Daoy (cell line): ENCODE results near the gene MRPS12. TPM values are rescaled to one million over a fixed set of nuclear protein-coding genes. Genes with fewer than 3 reads are reported as not detected.
"Not testable (repeated sequence)": the region's sequence is repeated elsewhere in the genome, so short reads cannot be mapped to it uniquely, and the experiment has no call there.

Source experiments
- DNase-seq: peaks from one replicate; pipeline ENCODE4 v3.0.0-alpha.2; 2015; ENCODE audit warnings: low read depth
- total RNA-seq: library from RNA; depleted of rRNA; stranded (reverse); fragments of >200 nt; shearing (Covaris generic); gene quantifications from 2 replicates; pipeline ENCODE4 v1.2.3, GENCODE V29; 2014; rRNA removed

The MRPS12 gene
- total RNA-seq = 60.5 and 102 TPM in 2 replicates

DNA sequence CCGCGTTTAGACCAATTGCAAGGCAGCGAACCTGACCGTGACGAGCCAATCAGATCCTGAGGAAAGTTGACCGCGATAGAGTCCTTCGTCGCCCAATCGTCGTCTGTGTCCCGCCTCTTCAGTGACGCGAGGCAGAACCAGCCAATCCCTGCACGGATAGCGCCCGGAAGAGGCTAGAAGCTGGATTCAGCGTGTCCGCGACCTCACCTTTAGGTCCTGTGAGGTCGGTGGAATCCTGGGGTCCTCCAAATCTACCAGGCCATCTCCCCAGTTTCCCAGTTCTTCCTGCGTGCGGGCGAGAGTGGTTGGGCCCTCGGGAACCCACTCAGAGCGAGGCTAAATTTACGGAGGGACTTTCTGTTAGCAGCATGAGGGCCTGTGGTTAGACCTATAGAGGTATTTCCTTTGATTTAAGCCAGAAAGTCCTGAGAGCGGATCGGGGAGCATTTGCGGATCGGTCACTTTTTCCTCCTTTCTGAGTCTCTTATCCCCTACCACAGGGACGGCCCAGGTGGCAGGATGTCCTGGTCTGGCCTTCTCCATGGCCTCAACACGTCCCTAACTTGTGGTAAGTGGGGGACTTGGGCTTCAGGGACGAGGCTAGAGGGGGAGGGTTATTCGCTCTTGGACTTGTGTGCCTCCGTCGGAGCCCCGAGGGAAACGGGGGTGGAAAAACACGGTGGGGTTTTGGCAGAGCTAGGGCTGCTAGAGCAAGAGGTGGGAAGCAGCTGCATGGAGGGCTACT is at the start of gene MRPS12:
TSS of gene MRPS12 (plus strand) at position 169 of the 745 bp plus-strand sequence. CDS start at position 520, 351 bp downstream.
- peak; percentile 100 for DNase-seq

DNA sequence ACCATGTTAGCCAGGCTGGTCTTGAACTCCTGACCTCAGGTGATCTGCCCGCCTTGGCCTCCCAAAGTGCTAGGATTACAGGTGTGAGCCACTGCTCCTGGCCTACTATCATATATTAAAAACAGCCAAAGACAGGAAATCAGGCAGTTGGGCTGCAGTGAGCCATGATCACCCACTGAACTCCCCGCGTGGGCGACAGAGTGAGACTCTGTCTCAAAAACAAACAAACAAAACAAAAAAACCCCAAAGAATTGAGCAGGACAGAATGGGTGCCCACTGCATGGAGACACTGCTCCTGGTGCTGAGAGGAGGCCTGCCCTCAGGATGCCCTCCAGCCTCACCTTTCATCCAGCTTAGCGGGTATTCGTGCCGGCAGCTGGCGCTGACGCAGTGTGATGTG is 47.5 kb upstream of the MRPS12 start:
- DNase-seq = no peak

DNA sequence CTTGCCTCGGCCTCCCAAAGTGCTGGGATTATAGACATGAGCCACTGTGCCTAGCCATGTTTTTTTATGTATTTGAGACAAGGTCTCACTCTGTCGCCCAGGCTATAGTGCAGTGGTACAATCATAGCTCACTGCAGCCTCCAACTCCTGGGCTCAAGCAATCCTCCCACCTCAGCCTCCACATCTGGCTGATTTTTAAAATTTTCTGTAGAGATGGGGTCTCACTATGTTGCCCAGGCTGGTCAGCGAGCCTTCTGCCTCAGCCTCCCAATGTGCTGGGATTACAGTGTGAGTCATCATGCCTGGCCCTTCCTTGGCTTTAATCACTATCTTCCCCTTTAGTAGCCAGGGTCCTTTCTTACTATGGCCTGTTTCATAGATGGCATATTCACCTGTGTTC is 46.1 kb upstream of the MRPS12 start:
- DNase-seq = not testable (repeated sequence)

DNA sequence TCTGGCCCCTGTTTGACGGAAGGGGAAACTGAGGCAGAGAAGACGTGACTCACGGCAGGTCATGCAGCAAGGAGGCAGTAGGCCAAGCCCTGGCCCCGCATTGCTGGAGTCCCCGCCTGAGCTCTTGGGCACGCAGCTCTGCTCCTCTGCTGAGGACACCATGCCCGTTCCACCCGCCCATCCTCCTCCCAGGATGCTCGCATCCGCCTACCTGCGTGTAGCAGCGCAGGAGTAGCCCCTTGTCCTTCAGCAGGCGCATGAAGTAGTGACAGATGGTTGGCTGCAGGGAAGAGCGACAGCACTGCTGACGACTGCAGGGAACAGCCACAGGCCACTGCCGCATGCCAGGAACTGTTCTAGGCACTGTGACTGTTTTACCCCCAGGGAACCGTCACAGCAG is 41.9 kb upstream of the MRPS12 start:
- DNase-seq = no peak

DNA sequence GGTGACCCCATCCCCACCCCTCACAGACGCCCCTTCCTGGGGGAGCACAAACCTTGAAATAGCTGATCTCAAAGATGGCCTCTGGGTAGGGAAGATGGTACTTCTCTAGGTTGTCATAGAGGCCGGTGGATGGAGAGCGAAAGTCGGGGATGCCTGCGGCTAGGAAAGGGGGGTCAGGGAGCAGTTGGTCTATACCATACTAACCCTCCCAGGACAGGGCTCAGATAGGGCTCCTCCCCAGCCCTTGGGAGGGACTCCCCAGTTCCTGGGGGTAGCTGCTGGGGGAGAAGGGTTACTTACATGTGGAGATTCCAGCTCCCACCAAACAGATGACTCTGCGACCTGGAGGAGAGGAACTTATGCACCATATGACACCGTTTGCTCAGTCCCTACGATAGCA is 40.9 kb upstream of the MRPS12 start:
- no peak for DNase-seq

DNA sequence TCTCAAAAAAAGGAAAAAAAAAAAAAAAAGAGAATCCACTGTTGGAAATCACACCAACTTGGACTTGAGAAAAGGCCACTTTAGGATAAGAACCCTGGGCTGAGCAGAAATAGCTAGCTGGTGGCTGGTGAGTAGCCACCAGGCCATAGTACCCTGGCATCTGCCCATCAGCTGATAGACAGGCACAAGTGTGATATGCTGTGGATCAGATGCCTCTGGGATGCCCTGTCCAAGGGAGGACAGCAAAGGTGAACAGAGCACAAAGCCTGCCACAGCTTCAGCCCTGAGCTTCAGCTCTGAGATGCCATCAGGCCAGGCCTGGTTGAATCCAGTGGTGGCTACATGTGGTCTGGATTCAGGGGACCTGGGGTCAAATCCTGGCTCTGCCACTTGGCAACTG is 40.1 kb upstream of the MRPS12 start:
- DNase-seq = no peak

DNA sequence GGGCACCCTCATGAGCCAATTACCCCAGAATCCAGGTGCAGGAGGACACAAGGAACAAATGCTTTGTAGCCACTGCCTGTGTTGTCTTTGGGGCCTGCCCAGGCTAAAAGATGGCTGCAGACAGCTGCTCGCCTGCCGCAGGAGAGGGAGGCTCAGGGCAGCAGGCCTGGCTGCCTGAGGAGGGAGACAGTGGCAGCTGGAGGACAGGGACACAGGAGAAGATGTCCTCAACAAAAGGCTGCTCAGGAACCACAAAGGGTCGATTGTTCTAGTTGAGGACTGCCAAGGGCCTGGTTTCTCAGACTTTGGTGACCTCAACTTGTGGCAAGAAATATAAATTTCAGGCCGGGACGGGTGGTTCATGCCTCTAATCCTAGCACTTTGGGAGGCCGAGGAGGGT is 39.0 kb upstream of the MRPS12 start:
- no peak for DNase-seq

DNA sequence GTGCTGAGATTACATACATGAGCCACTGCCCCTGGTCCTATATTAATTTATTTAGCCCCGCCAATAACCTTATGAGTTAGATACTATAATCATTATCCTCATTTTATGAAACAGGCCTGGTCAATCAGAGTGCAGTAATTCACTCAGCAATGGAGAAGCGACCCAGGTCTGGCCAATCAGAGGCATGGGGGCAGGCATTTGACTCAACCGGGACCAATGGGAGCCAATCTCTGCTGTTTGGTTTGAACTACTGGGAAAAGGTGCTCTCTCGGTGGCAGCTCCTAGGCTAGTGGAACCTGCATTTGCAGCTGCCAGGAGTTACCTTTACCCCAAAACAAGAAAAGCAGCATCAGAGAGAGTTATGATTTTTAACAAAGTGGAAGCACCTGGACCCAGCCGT is 37.9 kb upstream of the MRPS12 start:
- DNase-seq = no peak

DNA sequence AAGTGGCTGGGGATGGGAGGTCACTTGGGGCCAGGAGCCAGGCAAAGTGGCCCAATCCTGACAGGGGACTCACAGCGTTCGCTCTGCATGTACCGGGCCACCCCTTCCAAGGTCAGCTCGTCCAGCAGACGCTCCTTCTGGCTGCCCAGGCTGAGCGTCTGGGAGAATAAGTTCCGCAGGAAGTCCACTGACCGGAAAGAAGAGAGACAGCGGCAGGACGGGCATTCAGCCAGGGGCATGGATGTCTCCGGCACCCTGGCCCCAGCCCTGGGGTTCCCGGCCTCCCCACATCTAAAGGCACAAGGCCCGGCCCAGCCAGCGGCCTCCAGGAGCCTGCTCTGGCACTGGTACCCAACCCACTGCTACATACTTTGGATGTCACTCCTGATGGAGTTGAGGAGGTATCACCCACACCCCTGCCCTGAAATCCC is 37.4 kb upstream of the MRPS12 start:
- DNase-seq = no peak

DNA sequence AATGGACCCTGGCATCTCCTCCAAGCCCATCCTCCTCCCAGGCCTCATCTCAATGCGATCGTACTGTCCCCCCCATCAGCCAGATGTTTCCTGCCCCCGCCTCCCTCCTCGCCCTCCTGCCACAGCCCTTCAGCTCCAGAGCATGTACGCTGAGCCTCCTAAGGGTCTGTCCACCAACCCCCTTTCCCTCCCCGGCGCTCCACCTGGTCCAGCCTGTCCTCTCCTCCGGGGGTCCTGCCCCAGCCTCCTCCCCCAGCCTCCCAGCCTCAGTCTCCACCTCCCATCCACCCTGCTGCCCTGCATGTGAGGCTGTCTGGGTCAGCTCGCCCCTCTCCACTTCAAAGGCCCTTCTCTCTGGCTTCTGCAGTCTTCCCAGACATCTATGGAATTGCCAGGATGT is 35.8 kb upstream of the MRPS12 start:
- DNase-seq = no peak

DNA sequence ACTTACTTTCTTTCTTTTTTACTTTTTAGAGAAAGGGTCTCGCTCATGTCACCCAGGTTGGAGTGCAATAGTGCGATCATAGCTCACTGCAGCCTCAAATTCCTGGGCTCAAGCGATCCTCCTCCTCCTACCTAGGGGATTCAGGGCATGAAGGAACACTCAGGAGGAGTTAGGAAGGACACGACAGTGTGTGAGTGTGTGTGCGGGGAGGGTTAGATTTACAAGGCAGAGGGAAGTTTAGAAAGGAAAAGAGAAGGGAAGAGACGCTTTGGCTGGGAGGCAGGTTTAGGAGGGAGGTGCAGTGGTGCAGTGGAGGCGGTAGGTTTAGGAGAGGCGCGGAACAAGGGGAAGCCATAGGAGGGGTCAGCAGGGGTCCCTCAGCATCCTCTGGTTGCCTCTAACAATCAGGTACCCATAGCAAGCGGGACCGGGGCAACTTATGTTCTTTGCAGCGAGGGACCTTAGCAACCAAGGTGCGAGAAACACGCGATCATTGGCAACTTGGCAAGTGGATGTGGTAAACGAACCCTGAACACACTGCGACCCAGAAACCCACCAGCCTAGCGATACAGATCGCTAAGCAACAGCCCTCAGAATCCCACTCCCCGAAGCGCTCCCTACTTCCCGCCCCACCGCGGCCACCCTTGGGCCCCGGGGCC is 31.8 kb upstream of the MRPS12 start:
- no peak for DNase-seq

DNA sequence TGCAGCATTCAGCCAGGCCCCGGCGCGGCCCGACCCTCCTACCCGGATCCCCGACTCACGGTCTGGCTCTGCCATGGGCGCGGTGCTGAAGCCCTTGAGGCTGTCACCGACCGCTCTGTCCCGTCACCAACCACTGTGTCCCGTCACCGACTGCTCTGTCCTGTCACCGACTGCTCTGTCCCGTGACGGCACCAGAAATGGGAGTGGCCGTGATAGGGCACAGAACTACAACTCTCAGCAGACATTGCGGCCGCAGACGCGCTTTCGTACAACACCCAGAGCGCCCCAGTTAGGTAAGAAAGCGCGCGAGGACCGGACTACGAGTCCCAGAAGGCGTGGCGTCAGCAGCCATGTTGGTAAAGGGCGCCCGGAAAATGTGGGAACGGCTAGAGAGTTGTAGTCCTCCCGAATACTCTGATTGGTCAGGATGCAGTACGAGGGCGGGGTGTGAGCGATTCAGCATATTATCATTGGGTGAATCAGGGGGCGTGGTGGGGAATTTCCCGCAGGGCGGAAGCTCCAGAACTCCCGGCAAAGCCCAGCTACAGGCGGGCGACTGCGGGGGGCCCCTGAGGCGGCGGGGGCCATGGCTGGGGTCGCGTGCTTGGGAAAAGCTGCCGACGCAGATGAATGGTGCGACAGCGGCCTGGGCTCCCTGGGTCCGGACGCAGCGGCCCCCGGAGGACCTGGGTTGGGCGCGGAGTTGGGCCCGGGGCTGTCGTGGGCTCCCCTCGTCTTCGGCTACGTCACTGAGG is 31.1 kb upstream of the MRPS12 start, which contains the start of the genes NFKBIB and SIRT2:
TSS of gene NFKBIB (plus strand) at position 523 of the 755 bp plus-strand sequence. CDS start at position 587, 64 bp downstream.
TSS of gene SIRT2 (minus strand) at position 172 of the 755 bp plus-strand sequence. CDS start at position 75, 97 bp downstream.
- peak; percentile 100 for DNase-seq

DNA sequence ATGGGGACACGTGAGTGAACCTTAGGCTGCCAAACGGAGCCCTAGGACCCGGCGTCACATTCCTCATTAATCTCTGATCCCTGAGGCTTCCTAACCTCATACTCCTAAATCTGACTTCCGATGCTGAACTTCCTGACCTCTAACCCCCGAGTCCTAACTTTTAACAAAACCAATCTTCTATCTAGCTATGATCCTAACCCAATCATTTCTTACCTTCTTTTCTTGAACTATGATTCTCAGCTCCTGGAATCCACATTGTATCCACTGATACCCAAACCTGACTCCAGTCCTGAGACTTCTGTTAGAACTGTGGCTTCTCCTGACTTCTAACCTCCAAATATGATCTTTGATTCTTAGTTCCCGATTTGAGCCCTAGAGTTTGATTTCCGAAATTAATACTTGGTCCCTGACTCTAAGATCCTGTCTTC is 30.5 kb upstream of the MRPS12 start:
- DNase-seq = no peak

DNA sequence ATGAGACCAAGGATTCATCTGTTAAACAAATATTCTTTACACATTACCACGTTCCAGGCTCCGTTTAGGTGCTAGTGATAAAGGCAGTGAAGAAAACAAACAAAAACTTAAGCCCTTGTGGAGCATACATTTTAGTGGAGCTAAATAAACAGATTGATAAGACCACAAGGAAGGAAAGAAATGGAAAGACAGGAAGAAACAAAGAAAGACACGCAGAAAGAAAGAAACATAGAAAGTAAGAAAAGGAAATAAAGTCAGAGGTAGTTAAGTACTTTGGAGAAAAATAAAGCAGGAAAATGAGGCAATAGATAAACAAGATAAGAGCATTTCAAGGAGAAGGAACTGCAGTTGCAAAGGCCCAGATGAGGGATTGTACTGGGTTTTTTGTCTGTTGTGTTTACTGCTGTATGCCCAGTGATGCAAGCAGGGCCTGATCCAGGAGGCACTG is 30.0 kb upstream of the MRPS12 start:
- no peak for DNase-seq

DNA sequence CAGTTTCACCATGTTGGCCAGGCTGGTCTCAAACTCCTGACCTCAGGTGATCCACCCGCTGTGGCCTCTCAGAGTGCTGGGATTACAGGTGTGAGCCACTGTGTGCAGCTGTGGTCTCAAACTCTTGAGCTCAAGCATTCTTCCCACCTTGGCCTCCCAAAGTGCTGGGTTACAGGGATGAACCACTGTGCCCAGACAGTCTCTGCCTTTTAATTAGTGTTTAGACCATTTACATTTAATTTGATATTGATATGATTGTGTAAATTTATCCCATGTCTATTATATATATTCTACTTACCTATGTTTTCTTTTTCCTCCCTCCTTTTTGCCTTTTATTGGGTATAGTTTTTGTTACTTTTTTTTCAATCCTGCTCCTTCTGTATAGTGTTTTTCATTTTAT is 29.1 kb upstream of the MRPS12 start:
- no peak for DNase-seq

DNA sequence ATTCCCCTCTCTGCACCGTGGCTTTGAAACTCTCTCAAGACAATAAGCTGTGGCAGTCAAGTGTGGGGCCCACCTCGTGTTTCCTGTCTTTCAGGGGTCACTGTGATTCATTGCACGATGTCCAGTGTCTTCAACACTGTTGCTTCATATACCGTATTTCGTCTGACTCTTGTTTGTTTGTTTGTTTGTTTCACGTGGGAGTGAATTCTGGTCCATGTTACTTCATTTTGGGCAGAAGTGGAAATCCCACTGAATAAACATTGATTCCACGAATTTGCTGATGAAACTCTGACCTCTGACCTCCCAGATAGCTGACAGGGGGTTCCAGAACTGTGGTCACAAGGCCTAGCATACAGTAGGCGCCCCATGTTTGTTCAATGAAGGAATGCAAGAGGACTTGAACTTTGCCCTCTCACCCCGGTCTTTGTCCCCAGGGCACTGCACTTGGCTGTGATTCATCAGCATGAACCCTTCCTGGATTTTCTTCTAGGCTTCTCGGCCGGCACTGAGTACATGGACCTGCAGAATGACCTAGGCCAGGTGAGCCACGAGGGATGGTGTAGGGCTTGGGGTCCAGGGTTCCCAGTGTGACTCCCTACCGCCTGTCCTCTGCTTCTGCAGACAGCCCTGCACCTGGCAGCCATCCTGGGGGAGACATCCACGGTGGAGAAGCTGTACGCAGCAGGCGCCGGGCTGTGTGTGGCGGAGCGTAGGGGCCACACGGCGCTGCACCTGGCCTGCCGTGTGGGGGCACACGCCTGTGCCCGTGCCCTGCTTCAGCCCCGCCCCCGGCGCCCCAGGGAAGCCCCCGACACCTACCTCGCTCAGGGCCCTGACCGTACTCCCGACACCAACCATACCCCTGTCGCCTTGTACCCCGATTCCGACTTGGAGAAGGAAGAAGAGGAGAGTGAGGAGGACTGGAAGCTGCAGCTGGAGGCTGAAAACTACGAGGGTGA is 25.9 kb upstream of the MRPS12 start:
- no peak for DNase-seq

DNA sequence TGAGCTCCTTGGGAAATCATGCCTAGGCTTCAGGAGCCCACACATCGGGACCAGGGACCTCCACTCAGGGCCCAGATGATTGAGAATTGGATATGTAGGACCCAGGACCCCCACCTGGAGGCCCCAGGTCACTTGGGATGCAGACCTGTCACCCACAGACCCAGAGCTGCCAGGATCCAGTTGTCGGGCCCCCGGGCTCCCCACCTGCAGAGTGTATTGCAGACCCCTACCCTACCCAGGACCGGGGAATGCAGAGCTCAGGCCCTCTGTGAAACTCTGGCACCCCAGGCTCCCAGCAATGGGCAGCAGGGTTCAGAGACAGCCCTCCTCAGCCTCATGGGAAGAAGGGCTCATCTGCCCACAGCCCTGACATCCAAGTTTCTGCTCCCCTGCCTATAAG is 25.1 kb upstream of the MRPS12 start:
- no peak for DNase-seq

DNA sequence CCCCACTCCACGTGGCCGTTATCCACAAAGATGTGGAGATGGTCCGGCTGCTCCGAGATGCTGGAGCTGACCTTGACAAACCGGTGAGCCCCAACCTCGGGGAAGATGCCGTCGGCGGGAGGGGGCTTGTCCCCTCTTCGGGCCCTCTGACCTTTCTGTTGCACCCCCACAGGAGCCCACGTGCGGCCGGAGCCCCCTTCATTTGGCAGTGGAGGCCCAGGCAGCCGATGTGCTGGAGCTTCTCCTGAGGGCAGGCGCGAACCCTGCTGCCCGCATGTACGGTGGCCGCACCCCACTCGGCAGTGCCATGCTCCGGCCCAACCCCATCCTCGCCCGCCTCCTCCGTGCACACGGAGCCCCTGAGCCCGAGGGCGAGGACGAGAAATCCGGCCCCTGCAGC is 23.5 kb upstream of the MRPS12 start:
- no peak for DNase-seq

DNA sequence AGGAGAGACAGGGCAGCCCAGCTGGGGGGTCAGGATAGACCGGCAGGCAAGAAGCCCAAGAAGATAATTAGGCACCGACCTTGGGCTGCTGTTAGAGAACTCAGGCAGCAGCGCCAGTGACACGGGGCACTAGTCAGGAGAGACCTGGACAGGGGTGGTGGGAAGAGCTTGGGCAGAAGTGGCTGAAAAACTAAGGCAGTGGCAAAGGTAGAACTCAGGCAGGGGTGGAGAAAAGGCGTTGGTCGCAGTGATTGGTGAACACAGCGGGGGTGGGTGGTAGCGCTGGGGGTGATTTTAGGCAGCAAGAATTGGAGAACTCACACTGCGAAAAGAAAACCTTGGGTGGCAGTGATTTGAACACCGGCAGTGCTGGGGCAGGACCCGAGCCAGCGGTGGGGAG is 23.1 kb upstream of the MRPS12 start:
- no peak for DNase-seq

DNA sequence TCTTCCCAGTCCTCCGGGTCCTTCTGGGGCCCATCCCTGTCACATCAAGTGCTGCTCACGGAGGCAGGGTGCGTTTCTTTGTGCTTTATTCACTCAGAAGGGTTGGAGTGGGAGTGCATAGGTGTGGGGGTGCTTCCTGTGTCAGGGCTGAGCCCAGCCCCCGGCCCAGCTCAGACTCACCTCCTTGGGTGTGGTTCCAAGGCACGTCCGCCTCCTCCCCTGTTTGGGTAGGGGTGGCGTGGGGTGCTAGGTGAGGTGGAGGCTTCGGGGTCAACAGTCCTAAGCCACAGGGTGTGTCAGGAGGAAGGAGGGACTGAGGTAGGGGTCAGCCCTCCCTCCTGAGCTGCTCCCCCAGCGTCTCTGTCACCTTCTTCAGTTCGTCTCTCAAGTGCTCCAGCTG is 21.8 kb upstream of the MRPS12 start:
- DNase-seq = no peak

DNA sequence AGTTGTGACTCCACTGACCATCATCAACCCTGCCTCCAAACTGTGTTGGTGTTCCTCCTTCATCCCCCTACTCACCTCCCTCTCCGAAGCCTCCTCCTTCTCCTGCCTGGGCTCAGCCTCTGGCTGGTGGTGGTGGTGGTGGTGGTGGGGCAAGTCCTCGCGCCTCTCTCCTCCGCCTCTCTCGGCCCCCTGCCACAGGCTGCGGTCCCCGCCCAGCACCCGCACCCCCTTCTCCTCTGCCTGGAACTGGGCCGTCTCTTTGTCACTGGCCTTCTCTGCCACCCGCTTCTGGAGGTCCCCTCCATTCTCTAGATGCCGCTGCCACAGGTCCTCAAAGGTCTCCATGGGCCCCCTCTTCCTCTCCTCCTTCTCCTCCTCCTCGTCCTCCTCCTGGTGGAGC is 20.3 kb upstream of the MRPS12 start:
- DNase-seq = no peak
